Measurements from ENCODE around the gene BRINP3.

The BRINP3 gene

DNA sequence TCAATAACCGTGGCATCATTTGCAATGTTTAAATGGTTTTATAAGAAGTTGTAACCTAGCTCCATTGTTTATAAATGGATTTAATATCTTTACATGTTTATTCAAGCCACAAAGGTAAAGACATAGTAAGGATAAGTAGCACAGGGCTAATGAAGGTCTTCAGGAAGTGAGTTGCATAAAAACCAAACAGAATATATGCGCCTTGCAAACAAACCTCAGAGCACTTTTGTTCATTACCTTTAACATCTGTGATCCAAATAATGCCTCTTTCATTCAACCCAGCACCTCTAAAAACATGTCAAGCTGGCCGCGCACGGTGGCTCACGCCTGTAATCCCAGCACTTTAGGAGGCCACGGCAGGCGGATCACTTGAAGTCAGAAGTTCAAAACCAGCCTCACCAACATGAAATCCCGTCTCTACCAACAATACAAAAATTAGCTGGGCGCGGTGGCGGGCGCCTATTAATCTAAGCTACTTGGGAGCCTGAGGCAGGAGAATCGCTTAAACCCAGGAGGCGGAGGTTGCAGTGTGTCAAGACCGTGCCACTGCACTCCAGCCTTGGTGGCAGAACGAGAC lies 25.3 kb downstream of the BRINP3 start:
- DNase-seq (ENCODE audit: low spot score) = no peak

- no peak for DNase-seq (ENCODE audit: low spot score)
Measured at GRCh38 chr1:190444464-190444863, 33.2 kb downstream of the BRINP3 start.

- DNase-seq (ENCODE audit: low spot score) = no peak
Measured at GRCh38 chr1:190439447-190439846, 38.2 kb downstream of the BRINP3 start.

GRCh38 chr1:190436615-190437014 lies 41.0 kb downstream of the BRINP3 start:
- no peak for DNase-seq (ENCODE audit: low spot score)

GRCh38 chr1:190429932-190430331 lies 47.7 kb downstream of the BRINP3 start:
- DNase-seq (ENCODE audit: low spot score) = no peak

DNA sequence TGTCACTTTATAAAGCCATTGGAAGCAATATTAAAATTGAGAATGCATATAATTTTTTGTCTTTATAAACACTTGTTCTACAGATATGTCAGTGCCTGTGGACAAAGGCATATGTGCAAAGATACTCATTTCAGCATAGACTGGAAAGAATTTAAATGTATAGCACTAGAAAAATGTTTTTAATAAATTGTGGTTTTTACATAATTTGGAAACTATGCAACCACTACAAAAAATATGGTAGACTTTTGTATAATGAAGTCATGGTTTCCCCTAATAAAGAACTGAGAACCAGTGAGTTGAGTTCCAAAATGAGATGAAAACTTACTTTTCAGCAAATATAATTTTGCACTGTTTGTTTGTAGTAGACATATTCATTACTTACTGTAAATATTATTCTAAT lies 48.5 kb downstream of the BRINP3 start:
- DNase-seq (ENCODE audit: low spot score) = no peak

GRCh38 chr1:190416239-190416638 lies 61.4 kb downstream of the BRINP3 start:
- DNase-seq (ENCODE audit: low spot score) = no peak

DNA sequence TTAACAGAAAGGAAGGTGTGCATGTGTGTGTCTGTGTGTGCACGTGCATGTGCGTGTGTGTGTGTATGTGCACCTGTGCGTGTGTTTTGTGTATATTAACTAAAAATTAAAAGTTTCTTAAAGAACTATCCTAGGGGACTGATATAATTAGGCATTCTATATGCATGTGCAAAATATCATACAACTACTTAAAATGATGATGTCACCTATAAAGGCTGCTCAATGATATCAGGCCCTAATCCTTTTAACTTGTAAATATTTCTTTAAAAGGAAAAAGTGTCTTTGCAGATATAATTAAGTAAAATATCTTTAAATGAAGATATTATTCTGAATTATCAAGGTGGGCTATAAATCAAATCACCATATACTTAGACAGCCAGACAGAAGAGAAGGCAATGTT lies 64.5 kb downstream of the BRINP3 start:
- no peak for DNase-seq (ENCODE audit: low spot score)

GRCh38 chr1:190403402-190403801 lies 74.3 kb downstream of the BRINP3 start:
- no peak for DNase-seq (ENCODE audit: low spot score)

- no peak for DNase-seq (ENCODE audit: low spot score)
Measured at GRCh38 chr1:190399233-190399632, 78.4 kb downstream of the BRINP3 start.

- no peak for DNase-seq (ENCODE audit: low spot score)
Measured at GRCh38 chr1:190391582-190391981, 86.1 kb downstream of the BRINP3 start.

GRCh38 chr1:190377991-190378390 lies 99.7 kb downstream of the BRINP3 start:
- DNase-seq (ENCODE audit: low spot score) = no peak

DNA sequence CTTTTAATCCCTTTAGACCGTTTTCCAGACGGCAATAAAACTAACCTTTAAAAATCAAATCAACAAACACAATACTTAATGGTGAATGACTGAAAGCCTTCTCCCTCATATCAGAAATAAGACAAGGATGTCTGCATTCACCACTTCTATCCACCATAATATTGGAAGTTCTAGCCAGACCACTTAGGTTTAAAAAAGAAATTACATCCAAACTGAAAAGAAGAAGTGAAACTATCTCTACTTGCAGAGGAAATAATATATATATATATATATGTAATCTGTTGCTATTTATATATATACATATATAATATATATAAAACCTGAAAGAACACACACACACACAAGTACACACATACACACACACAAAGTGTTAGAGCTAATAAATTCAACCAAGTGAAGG lies 100.4 kb downstream of the BRINP3 start:
- DNase-seq (ENCODE audit: low spot score) = no peak

DNA sequence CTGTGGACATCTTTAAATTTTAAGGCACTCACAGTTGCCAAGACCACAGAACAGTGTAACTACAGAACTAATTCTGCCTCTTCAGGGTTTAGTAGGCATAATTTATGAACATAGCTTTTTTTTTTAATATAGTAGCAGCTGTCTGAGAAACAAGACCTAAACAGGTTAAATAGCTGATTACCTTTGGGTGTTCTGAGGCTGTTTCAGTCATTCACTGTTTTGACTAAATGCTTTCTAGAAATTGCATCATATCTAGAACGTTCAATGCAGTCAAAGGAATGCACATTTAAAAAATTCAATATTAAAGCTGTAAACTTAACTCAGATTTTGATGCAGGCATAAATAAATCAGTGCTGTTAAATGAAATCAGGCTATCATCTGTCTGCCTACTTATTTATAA lies 101.6 kb downstream of the BRINP3 start:
- no peak for DNase-seq (ENCODE audit: low spot score)

DNA sequence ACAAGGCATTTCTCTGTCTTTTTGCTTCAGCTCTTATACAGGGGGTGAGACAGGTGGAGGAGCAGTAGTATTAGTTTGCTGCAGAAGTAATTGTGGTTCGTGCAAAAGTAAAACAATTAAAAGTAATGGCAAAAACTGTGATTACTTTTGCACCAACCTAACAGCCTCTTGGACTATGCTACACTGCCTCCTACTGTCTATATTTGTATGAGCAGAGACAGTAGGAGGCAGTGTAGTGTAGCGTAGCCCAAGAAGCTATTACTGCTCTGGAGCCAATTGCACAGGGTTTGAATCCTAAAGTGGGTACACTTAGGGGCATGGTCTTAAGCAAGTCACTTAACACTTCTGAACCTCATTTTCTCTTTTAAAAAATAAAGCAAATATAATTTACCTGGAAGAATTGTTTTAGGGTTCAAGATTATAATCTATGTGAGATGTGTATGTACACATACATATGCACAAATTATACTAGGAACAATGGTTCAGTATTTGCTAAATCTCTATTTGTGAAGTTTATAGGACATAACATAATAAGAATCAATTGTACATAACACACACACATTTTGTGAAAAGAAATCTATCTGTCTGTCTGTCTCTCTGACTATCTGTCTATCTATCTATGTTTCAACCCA lies 103.8 kb downstream of the BRINP3 start:
- DNase-seq (ENCODE audit: low spot score) = no peak

DNA sequence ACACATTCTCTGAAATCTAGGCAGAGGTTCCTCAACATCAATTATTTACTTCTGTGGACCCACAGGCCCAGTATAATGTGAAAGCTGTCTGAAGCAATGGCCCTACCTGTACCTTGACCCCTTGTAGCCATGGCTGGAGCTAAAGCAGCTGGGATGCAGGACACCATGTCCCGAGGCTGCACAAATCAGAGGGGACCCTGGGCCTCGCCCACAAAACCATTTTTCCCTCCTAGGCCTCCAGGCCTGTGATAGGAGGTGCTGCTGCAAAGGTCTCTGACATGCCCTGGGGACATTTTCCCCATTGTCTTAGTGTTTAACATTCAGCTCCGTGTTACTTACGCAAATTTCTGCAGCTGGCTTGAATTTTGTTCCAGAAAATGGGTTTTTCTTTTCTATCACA lies 110.5 kb downstream of the BRINP3 start:
- no peak for DNase-seq (ENCODE audit: low spot score)

GRCh38 chr1:190365283-190365682 lies 112.4 kb downstream of the BRINP3 start:
- no peak for DNase-seq (ENCODE audit: low spot score)

DNA sequence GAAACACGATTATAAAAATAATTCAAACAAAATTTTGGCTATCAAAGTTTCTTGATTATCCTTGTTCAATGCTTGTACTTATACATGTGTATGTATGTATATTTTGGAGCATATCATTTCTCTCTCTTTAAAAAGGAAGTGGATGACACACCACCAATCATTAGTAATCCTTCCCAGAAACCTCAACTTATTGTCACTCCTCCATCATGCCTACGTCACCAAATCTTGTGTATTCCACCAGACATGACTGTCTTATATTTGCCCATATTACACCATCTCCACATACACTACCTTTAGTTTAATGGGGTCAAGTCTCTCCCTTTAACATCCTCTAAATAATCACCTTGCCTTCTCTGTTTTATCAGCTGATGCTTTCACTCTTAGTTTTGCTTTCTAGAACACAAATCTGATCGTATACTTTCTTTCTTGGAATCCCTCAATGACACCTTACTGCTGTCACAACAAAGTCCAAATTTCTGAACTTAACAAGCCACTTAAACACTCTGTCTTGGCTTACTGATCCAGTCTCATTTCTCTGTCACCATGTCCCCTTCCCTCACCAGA lies 124.0 kb downstream of the BRINP3 start:
- DNase-seq (ENCODE audit: low spot score) = no peak

GRCh38 chr1:190344454-190344853 lies 133.2 kb downstream of the BRINP3 start:
- no peak for DNase-seq (ENCODE audit: low spot score)

DNA sequence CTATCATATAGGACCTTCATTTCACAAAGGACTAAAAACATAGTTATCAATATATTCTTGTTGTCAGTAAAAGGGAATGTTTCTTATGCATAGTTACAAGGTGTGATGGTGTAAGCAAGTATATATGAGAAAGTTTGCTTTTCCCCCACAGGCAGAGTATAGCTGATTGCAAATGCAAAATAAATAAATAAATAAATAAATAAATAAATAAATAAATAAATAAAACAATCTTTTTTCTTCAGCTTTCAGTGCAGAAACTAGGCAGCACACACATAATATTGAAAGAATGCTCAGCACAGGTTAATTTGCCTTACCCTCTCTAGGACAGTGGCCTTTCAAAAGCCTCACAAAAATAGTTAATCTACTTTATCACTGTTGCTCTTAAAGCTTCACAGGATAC lies 138.8 kb downstream of the BRINP3 start:
- no peak for DNase-seq (ENCODE audit: low spot score)

DNA sequence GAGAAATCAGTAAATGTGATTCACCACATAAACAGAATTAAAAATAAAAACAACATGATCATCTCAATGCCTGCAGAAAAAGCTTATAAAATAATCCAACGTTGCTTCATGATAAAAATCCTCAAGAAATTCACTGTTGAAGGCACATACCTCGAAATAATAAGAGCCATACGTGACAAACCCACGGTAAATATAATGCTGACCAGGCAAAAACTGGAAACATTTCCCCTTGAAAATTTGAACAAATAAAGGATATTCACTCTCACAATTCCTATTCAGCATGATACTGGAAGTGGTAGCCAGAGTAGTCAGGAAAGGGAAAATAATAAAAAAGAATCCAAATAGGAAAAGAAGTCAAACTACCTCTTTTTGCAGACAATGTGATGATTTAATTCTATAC lies 148.8 kb downstream of the BRINP3 start:
- no peak for DNase-seq (ENCODE audit: low spot score)

DNA sequence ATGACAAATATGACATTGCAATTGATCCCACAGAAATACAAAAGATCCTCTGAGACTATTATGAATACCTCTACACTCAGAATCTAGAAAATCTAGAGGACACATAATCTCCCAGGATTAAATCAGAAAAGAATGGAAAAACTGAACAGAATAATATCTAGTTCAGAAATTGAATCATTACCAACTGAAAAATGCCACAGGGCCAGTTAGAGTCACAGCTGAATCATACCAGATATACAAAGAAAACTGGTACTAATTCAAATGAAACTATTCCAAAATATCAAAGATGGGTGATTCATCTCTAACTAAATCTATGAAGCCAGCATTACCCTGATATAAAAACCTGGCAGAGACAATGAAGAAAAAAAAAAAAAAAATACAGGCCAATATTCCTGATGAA lies 149.3 kb downstream of the BRINP3 start:
- no peak for DNase-seq (ENCODE audit: low spot score)

- no peak for DNase-seq (ENCODE audit: low spot score)
Measured at GRCh38 chr1:190327271-190327670, 150.4 kb downstream of the BRINP3 start.

GRCh38 chr1:190323530-190323929 lies 154.1 kb downstream of the BRINP3 start:
- DNase-seq (ENCODE audit: low spot score) = no peak
